ENCODE measurements around the gene ORC5.

ORC5 gene

GRCh38 chr7:104207731-104208420 lies at the start of gene ORC5:
TSS of gene ORC5 (minus strand) at chr7:104208013. CDS start at chr7:104207904, 109 bp downstream.
- H3K9ac ChIP-seq, result peak within 1 kb of the TSS; percentile 73

GRCh38 chr7:104255616-104256015 lies 47.8 kb upstream of the ORC5 start:
- Histone ChIP-seq H3K36me3 (ENCODE audit: insufficient read depth) (no peaks in the 10 kb centered on the region), H3K27ac (no peak overlapping the region), H4K20me1 (ENCODE audit: insufficient read depth) (no peaks in the 10 kb centered on the region), H2AFZ (ENCODE audit: low read depth) (no peak overlapping the region), H3K4me2 (no peak overlapping the region), H3K79me2 (ENCODE audit: insufficient read depth, low read depth) (no peaks in the 10 kb centered on the region), H3K4me1 (ENCODE audit: low read depth, poor library complexity, severe bottlenecking) (no peaks in the 10 kb centered on the region), H3K9ac (no peak overlapping the region), H3K4me3 (IDR thresholded peaks at IDR 0.05; ENCODE audit: insufficient read depth, low read depth, low read length) (no peak overlapping the region), H3K27me3 (ENCODE audit: insufficient read depth, low read depth) (no peaks in the 10 kb centered on the region)
- TF ChIP-seq CTCF (conservative IDR thresholded peaks at IDR 0.05; ENCODE audit: low read depth, low read length), result no peak

More at GRCh38 chr7:104207731-104208420, at the start of gene ORC5:
- H3K4me2 ChIP-seq, result peak within 1 kb of the TSS; percentile 84
- H2AFZ ChIP-seq (ENCODE audit: low read depth), result peak within 1 kb of the TSS; percentile 88
- no peak for TF ChIP-seq CTCF (conservative IDR thresholded peaks at IDR 0.05; ENCODE audit: low read depth, low read length)
- peak within 1 kb of the TSS; percentile 53 for H3K27ac ChIP-seq
- peaks cover 24% of the 10 kb centered on the region for H3K4me1 ChIP-seq (ENCODE audit: low read depth, poor library complexity, severe bottlenecking)
- H3K4me3 ChIP-seq (IDR thresholded peaks at IDR 0.05; ENCODE audit: insufficient read depth, low read depth, low read length), result no peak within 1 kb of the TSS
- H4K20me1 ChIP-seq (ENCODE audit: insufficient read depth), result no peaks in the 10 kb centered on the region
- H3K79me2 ChIP-seq (ENCODE audit: insufficient read depth, low read depth), result peaks cover 31% of the 10 kb centered on the region
- no peaks in the 10 kb centered on the region for H3K27me3 ChIP-seq (ENCODE audit: insufficient read depth, low read depth)
- no peaks in the 10 kb centered on the region for H3K36me3 ChIP-seq (ENCODE audit: insufficient read depth)

GRCh38 chr7:104255194-104255593 lies 47.4 kb upstream of the ORC5 start:
- H3K4me1 ChIP-seq (ENCODE audit: low read depth, poor library complexity, severe bottlenecking), result no peaks in the 10 kb centered on the region

GRCh38 chr7:104254696-104255095 lies 46.9 kb upstream of the ORC5 start:
- Histone ChIP-seq H4K20me1 (ENCODE audit: insufficient read depth) (no peaks in the 10 kb centered on the region), H3K79me2 (ENCODE audit: insufficient read depth, low read depth) (no peaks in the 10 kb centered on the region), H3K4me1 (ENCODE audit: low read depth, poor library complexity, severe bottlenecking) (no peaks in the 10 kb centered on the region), H2AFZ (ENCODE audit: low read depth) (no peak overlapping the region), H3K4me3 (IDR thresholded peaks at IDR 0.05; ENCODE audit: insufficient read depth, low read depth, low read length) (no peak overlapping the region), H3K4me2 (no peak overlapping the region), H3K36me3 (ENCODE audit: insufficient read depth) (no peaks in the 10 kb centered on the region), H3K27me3 (ENCODE audit: insufficient read depth, low read depth) (no peaks in the 10 kb centered on the region), H3K27ac (no peak overlapping the region), H3K9ac (no peak overlapping the region)
- TF ChIP-seq CTCF (conservative IDR thresholded peaks at IDR 0.05; ENCODE audit: low read depth, low read length), result no peak

More at GRCh38 chr7:104255194-104255593, 47.4 kb upstream of the ORC5 start:
- Histone ChIP-seq H4K20me1 (ENCODE audit: insufficient read depth) (no peaks in the 10 kb centered on the region), H3K79me2 (ENCODE audit: insufficient read depth, low read depth) (no peaks in the 10 kb centered on the region), H3K9ac (no peak overlapping the region), H2AFZ (ENCODE audit: low read depth) (no peak overlapping the region), H3K4me2 (no peak overlapping the region), H3K27ac (no peak overlapping the region), H3K27me3 (ENCODE audit: insufficient read depth, low read depth) (no peaks in the 10 kb centered on the region), H3K4me3 (IDR thresholded peaks at IDR 0.05; ENCODE audit: insufficient read depth, low read depth, low read length) (no peak overlapping the region), H3K36me3 (ENCODE audit: insufficient read depth) (no peaks in the 10 kb centered on the region)
- no peak for TF ChIP-seq CTCF (conservative IDR thresholded peaks at IDR 0.05; ENCODE audit: low read depth, low read length)

Measured in KMS-11 (cell line).